Measurements from ENCODE around the gene SH2D1B. TPM values are rescaled to one million over a fixed set of nuclear protein-coding genes. Genes with fewer than 3 reads are reported as not detected.
A peak's percentile ranks its signal among the peaks of the same experiment; 100 is the strongest.

The SH2D1B gene
- total and polyA plus RNA-seq, 9 of the 15 experiments (the other 6 are each of a cell fraction or from before 2014, with no cell fraction given): 5.6 to 19.6 (median 9.7) TPM

- TF ChIP-seq, protein P1, sequence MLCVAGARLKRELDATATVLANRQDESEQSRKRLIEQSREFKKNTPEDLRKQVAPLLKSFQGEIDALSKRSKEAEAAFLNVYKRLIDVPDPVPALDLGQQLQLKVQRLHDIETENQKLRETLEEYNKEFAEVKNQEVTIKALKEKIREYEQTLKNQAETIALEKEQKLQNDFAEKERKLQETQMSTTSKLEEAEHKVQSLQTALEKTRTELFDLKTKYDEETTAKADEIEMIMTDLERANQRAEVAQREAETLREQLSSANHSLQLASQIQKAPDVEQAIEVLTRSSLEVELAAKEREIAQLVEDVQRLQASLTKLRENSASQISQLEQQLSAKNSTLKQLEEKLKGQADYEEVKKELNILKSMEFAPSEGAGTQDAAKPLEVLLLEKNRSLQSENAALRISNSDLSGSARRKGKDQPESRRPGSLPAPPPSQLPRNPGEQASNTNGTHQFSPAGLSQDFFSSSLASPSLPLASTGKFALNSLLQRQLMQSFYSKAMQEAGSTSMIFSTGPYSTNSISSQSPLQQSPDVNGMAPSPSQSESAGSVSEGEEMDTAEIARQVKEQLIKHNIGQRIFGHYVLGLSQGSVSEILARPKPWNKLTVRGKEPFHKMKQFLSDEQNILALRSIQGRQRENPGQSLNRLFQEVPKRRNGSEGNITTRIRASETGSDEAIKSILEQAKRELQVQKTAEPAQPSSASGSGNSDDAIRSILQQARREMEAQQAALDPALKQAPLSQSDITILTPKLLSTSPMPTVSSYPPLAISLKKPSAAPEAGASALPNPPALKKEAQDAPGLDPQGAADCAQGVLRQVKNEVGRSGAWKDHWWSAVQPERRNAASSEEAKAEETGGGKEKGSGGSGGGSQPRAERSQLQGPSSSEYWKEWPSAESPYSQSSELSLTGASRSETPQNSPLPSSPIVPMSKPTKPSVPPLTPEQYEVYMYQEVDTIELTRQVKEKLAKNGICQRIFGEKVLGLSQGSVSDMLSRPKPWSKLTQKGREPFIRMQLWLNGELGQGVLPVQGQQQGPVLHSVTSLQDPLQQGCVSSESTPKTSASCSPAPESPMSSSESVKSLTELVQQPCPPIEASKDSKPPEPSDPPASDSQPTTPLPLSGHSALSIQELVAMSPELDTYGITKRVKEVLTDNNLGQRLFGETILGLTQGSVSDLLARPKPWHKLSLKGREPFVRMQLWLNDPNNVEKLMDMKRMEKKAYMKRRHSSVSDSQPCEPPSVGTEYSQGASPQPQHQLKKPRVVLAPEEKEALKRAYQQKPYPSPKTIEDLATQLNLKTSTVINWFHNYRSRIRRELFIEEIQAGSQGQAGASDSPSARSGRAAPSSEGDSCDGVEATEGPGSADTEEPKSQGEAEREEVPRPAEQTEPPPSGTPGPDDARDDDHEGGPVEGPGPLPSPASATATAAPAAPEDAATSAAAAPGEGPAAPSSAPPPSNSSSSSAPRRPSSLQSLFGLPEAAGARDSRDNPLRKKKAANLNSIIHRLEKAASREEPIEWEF (CRISPR knock-in tag; IDR thresholded peaks at IDR 0.05): 0 out of 2 replicates have a peak, but pooled peaks have one; percentile 41
- TF ChIP-seq NBN (IDR thresholded peaks at IDR 0.05; ENCODE audit: low read depth): peak; percentile 57; the same call in 1 of the 2 replicates
- TF ChIP-seq PPARD (CRISPR knock-in tag; IDR thresholded peaks at IDR 0.05): no peak
- TF ChIP-seq, protein P2, sequence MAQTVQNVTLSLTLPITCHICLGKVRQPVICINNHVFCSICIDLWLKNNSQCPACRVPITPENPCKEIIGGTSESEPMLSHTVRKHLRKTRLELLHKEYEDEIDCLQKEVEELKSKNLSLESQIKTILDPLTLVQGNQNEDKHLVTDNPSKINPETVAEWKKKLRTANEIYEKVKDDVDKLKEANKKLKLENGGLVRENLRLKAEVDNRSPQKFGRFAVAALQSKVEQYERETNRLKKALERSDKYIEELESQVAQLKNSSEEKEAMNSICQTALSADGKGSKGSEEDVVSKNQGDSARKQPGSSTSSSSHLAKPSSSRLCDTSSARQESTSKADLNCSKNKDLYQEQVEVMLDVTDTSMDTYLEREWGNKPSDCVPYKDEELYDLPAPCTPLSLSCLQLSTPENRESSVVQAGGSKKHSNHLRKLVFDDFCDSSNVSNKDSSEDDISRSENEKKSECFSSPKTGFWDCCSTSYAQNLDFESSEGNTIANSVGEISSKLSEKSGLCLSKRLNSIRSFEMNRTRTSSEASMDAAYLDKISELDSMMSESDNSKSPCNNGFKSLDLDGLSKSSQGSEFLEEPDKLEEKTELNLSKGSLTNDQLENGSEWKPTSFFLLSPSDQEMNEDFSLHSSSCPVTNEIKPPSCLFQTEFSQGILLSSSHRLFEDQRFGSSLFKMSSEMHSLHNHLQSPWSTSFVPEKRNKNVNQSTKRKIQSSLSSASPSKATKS (CRISPR knock-in tag; IDR thresholded peaks at IDR 0.05): no peak
- TF ChIP-seq ZNF696 (CRISPR knock-in tag; conservative IDR thresholded peaks at IDR 0.05): no peak
- TF ChIP-seq CHD1 (IDR thresholded peaks at IDR 0.05; ENCODE audit: low read length): no peak
- TF ChIP-seq, protein P3, sequence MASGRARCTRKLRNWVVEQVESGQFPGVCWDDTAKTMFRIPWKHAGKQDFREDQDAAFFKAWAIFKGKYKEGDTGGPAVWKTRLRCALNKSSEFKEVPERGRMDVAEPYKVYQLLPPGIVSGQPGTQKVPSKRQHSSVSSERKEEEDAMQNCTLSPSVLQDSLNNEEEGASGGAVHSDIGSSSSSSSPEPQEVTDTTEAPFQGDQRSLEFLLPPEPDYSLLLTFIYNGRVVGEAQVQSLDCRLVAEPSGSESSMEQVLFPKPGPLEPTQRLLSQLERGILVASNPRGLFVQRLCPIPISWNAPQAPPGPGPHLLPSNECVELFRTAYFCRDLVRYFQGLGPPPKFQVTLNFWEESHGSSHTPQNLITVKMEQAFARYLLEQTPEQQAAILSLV (tag; IDR thresholded peaks at IDR 0.05): no peak
- no peak for TF ChIP-seq ZNF282 (CRISPR knock-in tag; IDR thresholded peaks at IDR 0.05)
- TF ChIP-seq ELF1 (tag; IDR thresholded peaks at IDR 0.05): no peak
- TF ChIP-seq ZBTB17 (CRISPR knock-in tag; IDR thresholded peaks at IDR 0.05): 0 out of 2 replicates have a peak, but pooled peaks have one; percentile 25
- no peak for TF ChIP-seq ILK (tag; IDR thresholded peaks at IDR 0.05; ENCODE audit: borderline replicate concordance, low read depth)
- TF ChIP-seq, protein P4, sequence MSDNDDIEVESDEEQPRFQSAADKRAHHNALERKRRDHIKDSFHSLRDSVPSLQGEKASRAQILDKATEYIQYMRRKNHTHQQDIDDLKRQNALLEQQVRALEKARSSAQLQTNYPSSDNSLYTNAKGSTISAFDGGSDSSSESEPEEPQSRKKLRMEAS (CRISPR knock-in tag; IDR thresholded peaks at IDR 0.05): peak; percentile 88
- TF ChIP-seq GABPA (tag; conservative IDR thresholded peaks at IDR 0.05; ENCODE audit: low read depth): no peak
- peak; percentile 98 for TF ChIP-seq POLR2AphosphoS5 (IDR thresholded peaks at IDR 0.05; ENCODE audit: control insufficient read depth, insufficient read depth, low read depth, low read length)
- TF ChIP-seq PHB2 (IDR thresholded peaks at IDR 0.05; ENCODE audit: low read depth): peak; percentile 81
- no peak for TF ChIP-seq NR2C1 (IDR thresholded peaks at IDR 0.05)
- no peak; the same call in 1 of the 2 replicates for TF ChIP-seq NR2C1 (tag; IDR thresholded peaks at IDR 0.05)
- no peak for TF ChIP-seq HNRNPK (IDR thresholded peaks at IDR 0.05; ENCODE audit: low read depth, low read length, poor library complexity, severe bottlenecking)
These were observed 39.5 kb downstream of the SH2D1B start (continued) for GRCh38 chr1:162372159-162373071.
